Spleen (tissue), 7 donors: ENCODE data around the gene CASTOR2.

Experiments
- CTCF ChIP-seq, 11 experiments: fragments of 200-600 bp in 7 of 11; fragments of 450-650 bp in 4 of 11; sonication (generic) in 4 of 11; IDR thresholded peaks in 8 of 11; conservative IDR thresholded peaks in 3 of 11; 1 replicate in 7 of 11; 2 replicates in 4 of 11; pipeline versions ENCODE4 v1.4.0 to v1.8.0; 2016 to 2021; ENCODE audit warnings: antibody characterized with exemption in 11 of 11, inconsistent platforms in 4 of 11, mild to moderate bottlenecking in 1 of 11
- POLR2A ChIP-seq, 3 donors: fragments of 450-650 bp; IDR thresholded peaks; one replicate each; pipeline ENCODE4 v1.5.1; 2017; ENCODE audit warnings: antibody characterized with exemption in 3 of 3, mild to moderate bottlenecking in 1 of 3
- donor health status: DM: no; HTN: no; CAD: no; lungs with moderate emphysema.
- donor health status: DM: no; HTN: no; CAD: no.
- donor health status: DM: no; HTN: no; CAD: no.

GRCh38 chr7:75033064-75033463, 68.6 kb downstream of the CASTOR2 start:
- TF ChIP-seq CTCF (IDR thresholded peaks at IDR 0.05 in 8 of 11, conservative IDR thresholded peaks at IDR 0.05 in 3 of 11), result no peak
- no peak for TF ChIP-seq POLR2A (IDR thresholded peaks at IDR 0.05)
